NT2/D1 (cell line): ENCODE measurements around the gene CSNK1G1.

Experiments
- SUZ12 ChIP-seq: IDR thresholded peaks from 2 replicates; pipeline ENCODE4 v1.6.1; 2011; ENCODE audit not compliant: insufficient read length, insufficient read depth; ENCODE audit errors: extremely low read depth
- YY1 ChIP-seq: IDR thresholded peaks from 2 replicates; pipeline ENCODE4 v1.6.1; 2011; ENCODE audit not compliant: insufficient read length, insufficient read depth
- ZNF274 ChIP-seq: IDR thresholded peaks from 2 replicates; pipeline ENCODE4 v1.6.1; 2011; ENCODE audit warnings: mild to moderate bottlenecking, low read depth, low read length

DNA sequence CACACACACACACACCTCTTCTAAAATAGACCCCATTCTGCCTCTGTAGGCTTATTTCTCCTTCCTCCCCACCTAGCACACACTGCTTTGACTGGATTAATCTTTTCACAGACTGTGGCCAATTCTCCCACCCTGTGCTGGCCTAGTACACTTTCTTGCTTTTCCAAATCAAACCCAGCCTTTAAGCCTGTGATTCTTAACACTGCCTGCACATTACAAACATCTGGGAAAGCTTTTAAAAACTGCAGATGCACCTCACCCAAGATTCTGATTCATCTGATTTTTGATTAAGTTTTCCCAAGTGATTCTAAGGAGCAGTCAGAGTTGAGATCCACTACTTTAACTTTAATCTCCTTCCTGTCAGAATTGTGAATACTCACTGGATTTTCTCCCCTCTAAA is 12.8 kb downstream of the CSNK1G1 start:
- TF ChIP-seq YY1 (no peak), ZNF274 (no peak), SUZ12 (no peak)
